ENCODE data around the gene SUSD1. TPM values are rescaled to one million over a fixed set of nuclear protein-coding genes. Genes with fewer than 3 reads are reported as not detected.

Gene SUSD1
- total and polyA plus RNA-seq, 2 donors (not counting 1 experiment from before 2014, with no cell fraction given): 5.7 to 7.5 TPM

GRCh38 chr9:112127281-112127680 lies 47.8 kb downstream of the SUSD1 start:
- no peak for TF ChIP-seq EZH2 (IDR thresholded peaks at IDR 0.05; ENCODE audit: borderline replicate concordance, insufficient read depth, low read depth, low read length, poor library complexity, severe bottlenecking)
- TF ChIP-seq, protein P1, sequence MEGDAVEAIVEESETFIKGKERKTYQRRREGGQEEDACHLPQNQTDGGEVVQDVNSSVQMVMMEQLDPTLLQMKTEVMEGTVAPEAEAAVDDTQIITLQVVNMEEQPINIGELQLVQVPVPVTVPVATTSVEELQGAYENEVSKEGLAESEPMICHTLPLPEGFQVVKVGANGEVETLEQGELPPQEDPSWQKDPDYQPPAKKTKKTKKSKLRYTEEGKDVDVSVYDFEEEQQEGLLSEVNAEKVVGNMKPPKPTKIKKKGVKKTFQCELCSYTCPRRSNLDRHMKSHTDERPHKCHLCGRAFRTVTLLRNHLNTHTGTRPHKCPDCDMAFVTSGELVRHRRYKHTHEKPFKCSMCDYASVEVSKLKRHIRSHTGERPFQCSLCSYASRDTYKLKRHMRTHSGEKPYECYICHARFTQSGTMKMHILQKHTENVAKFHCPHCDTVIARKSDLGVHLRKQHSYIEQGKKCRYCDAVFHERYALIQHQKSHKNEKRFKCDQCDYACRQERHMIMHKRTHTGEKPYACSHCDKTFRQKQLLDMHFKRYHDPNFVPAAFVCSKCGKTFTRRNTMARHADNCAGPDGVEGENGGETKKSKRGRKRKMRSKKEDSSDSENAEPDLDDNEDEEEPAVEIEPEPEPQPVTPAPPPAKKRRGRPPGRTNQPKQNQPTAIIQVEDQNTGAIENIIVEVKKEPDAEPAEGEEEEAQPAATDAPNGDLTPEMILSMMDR (IDR thresholded peaks at IDR 0.05): no peak
- H3K4me1 ChIP-seq (ENCODE audit: control insufficient read depth in 2 of 2, insufficient read depth in 2 of 2, low read length in 2 of 2): no peaks in the 10 kb centered on the region
- 100% methylated on average over 2 of the region's 3 CpGs for WGBS (ENCODE audit: insufficient coverage)
- no peaks in the 10 kb centered on the region for H3K27me3 ChIP-seq (replicated peaks in 1 of 4; ENCODE audit: control extremely low read depth in 1 of 4, control insufficient read depth in 3 of 4, insufficient read depth in 4 of 4, low read length in 3 of 4)
- no peak overlapping the region for H3K4me2 ChIP-seq (replicated peaks; ENCODE audit: low read depth, low read length, poor library complexity, severe bottlenecking)
- Mint-ChIP-seq H3K4me3 (no peak overlapping the region), H3K27ac (no peak overlapping the region), H3K9me3 (ENCODE audit: insufficient read depth) (no peaks in the 10 kb centered on the region), H3K4me1 (peaks cover 2% of the 10 kb centered on the region), H3K27me3 (no peaks in the 10 kb centered on the region)
- H2AFZ ChIP-seq (ENCODE audit: insufficient read depth, low read depth, low read length, poor library complexity, severe bottlenecking): no peak overlapping the region
- ChIA-PET CTCF (no interaction called here), POLR2A (no interaction called here)
- H3K9me3 ChIP-seq (ENCODE audit: control extremely low read depth in 1 of 3, control insufficient read depth in 2 of 3, insufficient read depth in 1 of 3, low read length in 2 of 3): no peaks in the 10 kb centered on the region
- H3K27ac ChIP-seq (ENCODE audit: low read length in 2 of 2): no peak overlapping the region
- no peak for ATAC-seq (ENCODE audit: low read depth)
- H4K20me1 ChIP-seq (ENCODE audit: control insufficient read depth, insufficient read depth, low read length, poor library complexity, severe bottlenecking): no peaks in the 10 kb centered on the region
- intact Hi-C loops (cut with micrococcal nuclease): no loop called here
- H3K36me3 ChIP-seq (replicated peaks in 1 of 2; ENCODE audit: control extremely low read depth in 1 of 2, control insufficient read depth in 1 of 2, extremely low read depth in 1 of 2, insufficient read depth in 2 of 2, low read length in 1 of 2): no peaks in the 10 kb centered on the region
- no peak for DNase-seq
- H3K79me2 ChIP-seq (ENCODE audit: control insufficient read depth, insufficient read depth, low read length): no peaks in the 10 kb centered on the region
- H3K9ac ChIP-seq (ENCODE audit: low read length): no peak overlapping the region
- H3K4me3 ChIP-seq (ENCODE audit: control extremely low read depth in 1 of 5, extremely low read depth in 1 of 5, insufficient read depth in 1 of 5, low read depth in 2 of 5, low read length in 4 of 5): no peak overlapping the region

- no peak overlapping the region for H3K4me3 Mint-ChIP-seq
- no peaks in the 10 kb centered on the region for H3K79me2 ChIP-seq (ENCODE audit: control insufficient read depth, insufficient read depth, low read length)
- no peak overlapping the region for H3K4me3 ChIP-seq (ENCODE audit: control extremely low read depth in 1 of 5, extremely low read depth in 1 of 5, insufficient read depth in 1 of 5, low read depth in 2 of 5, low read length in 4 of 5)
- POLR2A ChIA-PET: no interaction called here
- H3K27ac Mint-ChIP-seq: no peak overlapping the region
- intact Hi-C loops (cut with micrococcal nuclease): no loop called here
- no peaks in the 10 kb centered on the region for H3K9me3 ChIP-seq (ENCODE audit: control extremely low read depth in 1 of 3, control insufficient read depth in 2 of 3, insufficient read depth in 1 of 3, low read length in 2 of 3)
- H3K4me1 ChIP-seq (ENCODE audit: control insufficient read depth in 2 of 2, insufficient read depth in 2 of 2, low read length in 2 of 2): no peaks in the 10 kb centered on the region
- H3K9ac ChIP-seq (ENCODE audit: low read length): no peak overlapping the region
- no peak for DNase-seq
- no peak for TF ChIP-seq EZH2 (IDR thresholded peaks at IDR 0.05; ENCODE audit: borderline replicate concordance, insufficient read depth, low read depth, low read length, poor library complexity, severe bottlenecking)
- TF ChIP-seq, protein P1 (IDR thresholded peaks at IDR 0.05): no peak
- no peaks in the 10 kb centered on the region for H3K27me3 ChIP-seq (replicated peaks in 1 of 4; ENCODE audit: control extremely low read depth in 1 of 4, control insufficient read depth in 3 of 4, insufficient read depth in 4 of 4, low read length in 3 of 4)
- no peak overlapping the region for H3K27ac ChIP-seq (ENCODE audit: low read length in 2 of 2)
- no CpG with 5 or more reads among the region's 1 CpG for WGBS (ENCODE audit: insufficient coverage)
- CTCF ChIA-PET: no interaction called here
- no peak overlapping the region for H3K4me2 ChIP-seq (replicated peaks; ENCODE audit: low read depth, low read length, poor library complexity, severe bottlenecking)
- no peak overlapping the region for H2AFZ ChIP-seq (ENCODE audit: insufficient read depth, low read depth, low read length, poor library complexity, severe bottlenecking)
- peaks cover 2% of the 10 kb centered on the region for H3K4me1 Mint-ChIP-seq
- no peaks in the 10 kb centered on the region for H3K9me3 Mint-ChIP-seq (ENCODE audit: insufficient read depth)
- no peaks in the 10 kb centered on the region for H4K20me1 ChIP-seq (ENCODE audit: control insufficient read depth, insufficient read depth, low read length, poor library complexity, severe bottlenecking)
- H3K36me3 ChIP-seq (replicated peaks in 1 of 2; ENCODE audit: control extremely low read depth in 1 of 2, control insufficient read depth in 1 of 2, extremely low read depth in 1 of 2, insufficient read depth in 2 of 2, low read length in 1 of 2): no peaks in the 10 kb centered on the region
- no peaks in the 10 kb centered on the region for H3K27me3 Mint-ChIP-seq
- ATAC-seq (ENCODE audit: low read depth): no peak
Measured at GRCh38 chr9:112125951-112126388, 49.1 kb downstream of the SUSD1 start.

Data from B cell (primary cell).